ENCODE data around the gene NTN4. TPM values are rescaled to one million over a fixed set of nuclear protein-coding genes. Genes with fewer than 3 reads are reported as not detected.

Gene NTN4
- polyA plus RNA-seq (2012; rRNA removed) = 0.08 and 0.11 TPM in 2 replicates
- 0.03 and 0.12 TPM in 2 replicates for polyA plus RNA-seq (2012; cell fraction: cytosol; rRNA removed)
- polyA plus RNA-seq (2012; cell fraction: nucleus; rRNA removed) = 0.04 and 0.13 TPM in 2 replicates

- H3F3A ChIP-seq (replicated peaks; ENCODE audit: insufficient read depth) = no peaks in the 10 kb centered on the region
- CTCF ChIA-PET = interaction anchor here (1.7 kb wide), 1 partner anchor 25 kb away, joined by 4 read pairs; no protein-coding TSS in a partner anchor
- POLR2A ChIA-PET = no interaction called here
- no peaks in the 10 kb centered on the region for H3K9me2 ChIP-seq
- H4K20me1 ChIP-seq (ENCODE audit: insufficient read depth) = no peaks in the 10 kb centered on the region
- under 1% methylated on average over 23 of the region's 96 CpGs for WGBS (ENCODE audit: low lambda C conversion rate)
- peaks cover 49% of the 10 kb centered on the region for H3K27me3 ChIP-seq (ENCODE audit: insufficient read depth)
- no peaks in the 10 kb centered on the region for H3K79me2 ChIP-seq (ENCODE audit: insufficient read depth)
- no peak within 1 kb of the TSS for H3K27ac ChIP-seq (ENCODE audit: low read depth in 2 of 2, low read length in 1 of 2)
- H3K9me3 ChIP-seq = no peaks in the 10 kb centered on the region
- DNase-seq = peak; percentile 80
- H3K4me3 ChIP-seq (ENCODE audit: low read depth in 2 of 2, low read length in 1 of 2) = peak within 1 kb of the TSS; percentile 57 to 59
- H3K36me3 ChIP-seq (replicated peaks in 1 of 2; ENCODE audit: control insufficient read depth in 1 of 2, insufficient read depth in 2 of 2, low read length in 1 of 2) = no peaks in the 10 kb centered on the region
- H3K9ac ChIP-seq = no peak within 1 kb of the TSS
- peak within 1 kb of the TSS; percentile 86 for H3K4me2 ChIP-seq
- peaks cover 4 to 12% of the 10 kb centered on the region in 2 experiments; a peak in 1 of 4 replicates for H3K4me1 ChIP-seq (ENCODE audit: control insufficient read depth in 1 of 2, insufficient read depth in 2 of 2, low read depth in 1 of 2, low read length in 1 of 2)
- H2AFZ ChIP-seq (ENCODE audit: low read depth) = peak within 1 kb of the TSS; percentile 72
- TF ChIP-seq EP300 (IDR thresholded peaks at IDR 0.05; ENCODE audit: borderline replicate concordance in 1 of 2, low read depth in 1 of 2, low read length in 1 of 2) (no peak), NFIC (IDR thresholded peaks at IDR 0.05; ENCODE audit: borderline replicate concordance) (no peak), CHD2 (IDR thresholded peaks at IDR 0.05; ENCODE audit: low read length, partially characterized antibody) (no peak), CTCF (IDR thresholded peaks at IDR 0.05) (no peak), ZBTB33 (IDR thresholded peaks at IDR 0.05; ENCODE audit: borderline replicate concordance, low read depth) (no peak), MAX (IDR thresholded peaks at IDR 0.05; ENCODE audit: low read depth) (no peak), FOXJ3 (CRISPR knock-in tag; IDR thresholded peaks at IDR 0.05) (no peak)
These were observed at the start of gene NTN4 for GRCh38 chr12:95790033-95790916. Gene NTN4 (minus strand): TSS chr12:95790764. CDS start chr12:95790309, 455 bp downstream.

- CTCF ChIA-PET = interaction anchor here (1.0 kb wide), 1 partner anchor 11 kb away, joined by 3 read pairs; no protein-coding TSS in a partner anchor
- peaks cover 15% of the 10 kb centered on the region for H4K20me1 ChIP-seq (ENCODE audit: insufficient read depth)
- peak overlapping the region; percentile 56; the same call in 1 of the 2 replicates for H3K4me2 ChIP-seq
- peak overlapping the region in 1 of 2 experiments; percentile 84; a peak in 1 of 4 replicates for H3K27ac ChIP-seq (ENCODE audit: low read depth in 2 of 2, low read length in 1 of 2)
- peaks cover 22% of the 10 kb centered on the region for H3F3A ChIP-seq (replicated peaks; ENCODE audit: insufficient read depth)
- H3K79me2 ChIP-seq (ENCODE audit: insufficient read depth) = no peaks in the 10 kb centered on the region
- peaks cover 16 to 20% of the 10 kb centered on the region in 2 experiments; a peak in 3 of 4 replicates for H3K4me1 ChIP-seq (ENCODE audit: control insufficient read depth in 1 of 2, insufficient read depth in 2 of 2, low read depth in 1 of 2, low read length in 1 of 2)
- H3K27me3 ChIP-seq (ENCODE audit: insufficient read depth) = peaks cover under 1% of the 10 kb centered on the region
- H3K4me3 ChIP-seq (ENCODE audit: low read depth in 2 of 2, low read length in 1 of 2) = no peak overlapping the region; a peak in 1 of 4 replicates
- peak; percentile 25 for DNase-seq
- H3K9ac ChIP-seq = no peak overlapping the region
- no peaks in the 10 kb centered on the region for H3K9me2 ChIP-seq
- H3K9me3 ChIP-seq = no peaks in the 10 kb centered on the region
- POLR2A ChIA-PET = no interaction called here
- H2AFZ ChIP-seq (ENCODE audit: low read depth) = no peak overlapping the region
- WGBS (ENCODE audit: low lambda C conversion rate) = 6% methylated on average over 11 of the region's 11 CpGs
- H3K36me3 ChIP-seq (replicated peaks in 1 of 2; ENCODE audit: control insufficient read depth in 1 of 2, insufficient read depth in 2 of 2, low read length in 1 of 2) = no peaks in the 10 kb centered on the region
- TF ChIP-seq RAD21 (IDR thresholded peaks at IDR 0.05; ENCODE audit: low read length) (no peak), IRF3 (IDR thresholded peaks at IDR 0.05; ENCODE audit: low read depth, low read length) (no peak), TAF1 (IDR thresholded peaks at IDR 0.05; ENCODE audit: borderline replicate concordance, low read depth, low read length) (no peak), TCF12 (IDR thresholded peaks at IDR 0.05) (peak; percentile 98), JUND (IDR thresholded peaks at IDR 0.05) (peak; percentile 28; the same call in 1 of the 2 replicates), MAX (IDR thresholded peaks at IDR 0.05; ENCODE audit: low read depth) (0 out of 2 replicates have a peak, but pooled peaks have one; percentile 13), PBX3 (IDR thresholded peaks at IDR 0.05) (peak; percentile 75)
These were observed 47.6 kb upstream of the NTN4 start for GRCh38 chr12:95838125-95838524.
